DND-41 (cell line): Measurements from ENCODE around the gene PCDHB6.
"Not testable (repeated sequence)": the region's sequence is repeated elsewhere in the genome, so short reads cannot be mapped to it uniquely, and the experiment has no call there.

Experiments
- ATAC-seq: fragments of 200-7000 bp; cut with Tn5 transposase; 3 replicates; pipeline ENCODE4 v1.9.1; 2021; ENCODE audit warnings: low read depth; ENCODE audit not compliant: insufficient read depth
- DNase-seq: peaks from one replicate; pipeline ENCODE4 v3.0.0-alpha.2; 2020
- H2AFZ ChIP-seq: 2 replicates; pipeline ENCODE4 v1.6.0; 2012; ENCODE audit warnings: low read depth, low read length
- H3K27ac ChIP-seq: 2 replicates; pipeline ENCODE4 v1.5.1; 2012; ENCODE audit warnings: low read length, inconsistent platforms
- H3K27me3 ChIP-seq: fragments of 200-600 bp; sonication (generic); 2 replicates; pipeline ENCODE4 v1.6.0; 2012; ENCODE audit warnings: low read length, mild to moderate bottlenecking, inconsistent platforms; ENCODE audit not compliant: insufficient read depth, poor library complexity
- H3K36me3 ChIP-seq: 2 replicates; pipeline ENCODE4 v1.5.1; 2012; ENCODE audit warnings: low read length, inconsistent platforms; ENCODE audit not compliant: insufficient read depth
- H3K4me1 ChIP-seq: 2 replicates; pipeline ENCODE4 v1.5.1; 2012; ENCODE audit warnings: mild to moderate bottlenecking, low read length; ENCODE audit not compliant: insufficient read depth
- H3K4me2 ChIP-seq: 2 replicates; pipeline ENCODE4 v1.6.0; 2012; ENCODE audit warnings: mild to moderate bottlenecking, moderate library complexity, low read length, inconsistent platforms; ENCODE audit not compliant: insufficient read depth
- H3K4me3 ChIP-seq, 2 experiments: fragments of 200-600 bp in 1 of 2; shearing (Covaris generic) in 1 of 2; 2 replicates each; pipeline ENCODE4 v1.5.1; 2012 to 2016; ENCODE audit warnings: inconsistent platforms in 2 of 2, low read length in 2 of 2, mild to moderate bottlenecking in 2 of 2, low read depth in 1 of 2, moderate library complexity in 1 of 2
- H3K79me2 ChIP-seq: 2 replicates; pipeline ENCODE4 v1.6.0; 2012; ENCODE audit warnings: low read length, inconsistent platforms; ENCODE audit not compliant: insufficient read depth
- H3K9ac ChIP-seq: 2 replicates; pipeline ENCODE4 v1.6.0; 2012; ENCODE audit warnings: low read depth, mild to moderate bottlenecking, inconsistent platforms, low read length, moderate library complexity
- H3K9me3 ChIP-seq: 2 replicates; pipeline ENCODE4 v1.5.1; 2012; ENCODE audit warnings: low read length, moderate library complexity, mild to moderate bottlenecking, inconsistent platforms; ENCODE audit not compliant: insufficient read depth, severe bottlenecking
- H4K20me1 ChIP-seq: 2 replicates; pipeline ENCODE4 v1.6.0; 2012; ENCODE audit warnings: low read length; ENCODE audit not compliant: insufficient read depth

Gene PCDHB6

GRCh38 chr5:141201646-141202045 lies 51.8 kb downstream of the PCDHB6 start:
- H3K27ac ChIP-seq, H3K79me2 ChIP-seq, H3K9me3 ChIP-seq, H3K4me3 ChIP-seq, H4K20me1 ChIP-seq, H3K4me1 ChIP-seq, H3K36me3 ChIP-seq, H3K27me3 ChIP-seq, ATAC-seq, DNase-seq, H3K9ac ChIP-seq, H3K4me2 ChIP-seq, H2AFZ ChIP-seq: not testable (repeated sequence)
